22Rv1 (cell line): ENCODE data around the gene CDH16.

ENCODE experiments used
- H3K27ac ChIP-seq: fragments of 450-650 bp; 2 replicates; pipeline ENCODE4 v1.5.1; 2017
- CTCF ChIP-seq: fragments of 450-650 bp; IDR thresholded peaks from 2 replicates; pipeline ENCODE4 v1.5.1; 2017; ENCODE audit warnings: mild to moderate bottlenecking
- ZFX ChIP-seq: fragments of 450-650 bp; IDR thresholded peaks from 2 replicates; pipeline ENCODE4 v1.6.1; 2017; ENCODE audit warnings: antibody characterized with exemption, borderline replicate concordance

CDH16 gene

GRCh38 chr16:66913711-66914110 is 5.0 kb downstream of the CDH16 start:
- H3K27ac ChIP-seq, result no peak overlapping the region
- TF ChIP-seq CTCF (no peak), ZFX (no peak)

- TF ChIP-seq CTCF (no peak), ZFX (no peak)
- no peak overlapping the region for H3K27ac ChIP-seq
Observed at GRCh38 chr16:66913081-66913480, 5.6 kb downstream of the CDH16 start.

- H3K27ac ChIP-seq, result no peak overlapping the region
- TF ChIP-seq CTCF, result no peak
- no peak for TF ChIP-seq ZFX
Observed at GRCh38 chr16:66911801-66912200, 6.9 kb downstream of the CDH16 start.

GRCh38 chr16:66911112-66911511 is 7.6 kb downstream of the CDH16 start:
- no peak overlapping the region for H3K27ac ChIP-seq
- TF ChIP-seq ZFX (no peak), CTCF (no peak)

GRCh38 chr16:66910175-66910940 is 8.3 kb downstream of the CDH16 start:
- TF ChIP-seq ZFX (no peak), CTCF (no peak)
- no peak overlapping the region for H3K27ac ChIP-seq

- TF ChIP-seq CTCF, result no peak
- TF ChIP-seq ZFX, result no peak
- H3K27ac ChIP-seq, result no peak overlapping the region
Observed at GRCh38 chr16:66908762-66909559, 9.7 kb downstream of the CDH16 start.

- TF ChIP-seq ZFX (no peak), CTCF (no peak)
- H3K27ac ChIP-seq, result no peak overlapping the region
Observed at GRCh38 chr16:66908116-66908515, 10.6 kb downstream of the CDH16 start.
